Breast epithelium (tissue), 3 donors: ENCODE data around the gene POLN.

Experiments used
- POLR2AphosphoS5 ChIP-seq, 3 donors: sonication (generic); formaldehyde crosslinking; IDR thresholded peaks; one replicate each; pipeline ENCODE4 v1.6.1; 2017; ENCODE audit warnings: antibody characterized with exemption in 3 of 3
- TF ChIP-seq, protein P1 (sequence below), 3 donors: fragments of 450-650 bp; IDR thresholded peaks; one replicate each; pipeline ENCODE4 v1.5.1; 2016 to 2017; ENCODE audit warnings: antibody characterized with exemption in 3 of 3, mild to moderate bottlenecking in 3 of 3, moderate library complexity in 3 of 3

GRCh38 chr4:2273221-2273620 is 31.3 kb upstream of the POLN start:
- TF ChIP-seq, protein P1, sequence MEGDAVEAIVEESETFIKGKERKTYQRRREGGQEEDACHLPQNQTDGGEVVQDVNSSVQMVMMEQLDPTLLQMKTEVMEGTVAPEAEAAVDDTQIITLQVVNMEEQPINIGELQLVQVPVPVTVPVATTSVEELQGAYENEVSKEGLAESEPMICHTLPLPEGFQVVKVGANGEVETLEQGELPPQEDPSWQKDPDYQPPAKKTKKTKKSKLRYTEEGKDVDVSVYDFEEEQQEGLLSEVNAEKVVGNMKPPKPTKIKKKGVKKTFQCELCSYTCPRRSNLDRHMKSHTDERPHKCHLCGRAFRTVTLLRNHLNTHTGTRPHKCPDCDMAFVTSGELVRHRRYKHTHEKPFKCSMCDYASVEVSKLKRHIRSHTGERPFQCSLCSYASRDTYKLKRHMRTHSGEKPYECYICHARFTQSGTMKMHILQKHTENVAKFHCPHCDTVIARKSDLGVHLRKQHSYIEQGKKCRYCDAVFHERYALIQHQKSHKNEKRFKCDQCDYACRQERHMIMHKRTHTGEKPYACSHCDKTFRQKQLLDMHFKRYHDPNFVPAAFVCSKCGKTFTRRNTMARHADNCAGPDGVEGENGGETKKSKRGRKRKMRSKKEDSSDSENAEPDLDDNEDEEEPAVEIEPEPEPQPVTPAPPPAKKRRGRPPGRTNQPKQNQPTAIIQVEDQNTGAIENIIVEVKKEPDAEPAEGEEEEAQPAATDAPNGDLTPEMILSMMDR (IDR thresholded peaks at IDR 0.05): no peak
- TF ChIP-seq POLR2AphosphoS5 (IDR thresholded peaks at IDR 0.05): no peak
